Mesenteric fat pad (tissue), 1 donor: ENCODE data around the gene PAQR4. TPM values are rescaled to one million over a fixed set of nuclear protein-coding genes. Genes with fewer than 3 reads are reported as not detected.

Experiments used
- DNase-seq: peaks from one replicate; pipeline ENCODE4 v3.0.0-alpha.2; 2020; ENCODE audit warnings: low spot score
- total RNA-seq: library from RNA; stranded (reverse); fragmentation: NEBNext Ultra II Directional; extraction: Animal tissue kit (Norgen Biotek cat#: 25700); gene quantifications from one replicate; pipeline ENCODE4 v1.2.1, GENCODE V29; 2021
- donor health status: DM: yes; HTN: yes; CAD: no.

PAQR4 gene
- total RNA-seq, 1 donor from 2014 or later = 4.5 TPM

DNA sequence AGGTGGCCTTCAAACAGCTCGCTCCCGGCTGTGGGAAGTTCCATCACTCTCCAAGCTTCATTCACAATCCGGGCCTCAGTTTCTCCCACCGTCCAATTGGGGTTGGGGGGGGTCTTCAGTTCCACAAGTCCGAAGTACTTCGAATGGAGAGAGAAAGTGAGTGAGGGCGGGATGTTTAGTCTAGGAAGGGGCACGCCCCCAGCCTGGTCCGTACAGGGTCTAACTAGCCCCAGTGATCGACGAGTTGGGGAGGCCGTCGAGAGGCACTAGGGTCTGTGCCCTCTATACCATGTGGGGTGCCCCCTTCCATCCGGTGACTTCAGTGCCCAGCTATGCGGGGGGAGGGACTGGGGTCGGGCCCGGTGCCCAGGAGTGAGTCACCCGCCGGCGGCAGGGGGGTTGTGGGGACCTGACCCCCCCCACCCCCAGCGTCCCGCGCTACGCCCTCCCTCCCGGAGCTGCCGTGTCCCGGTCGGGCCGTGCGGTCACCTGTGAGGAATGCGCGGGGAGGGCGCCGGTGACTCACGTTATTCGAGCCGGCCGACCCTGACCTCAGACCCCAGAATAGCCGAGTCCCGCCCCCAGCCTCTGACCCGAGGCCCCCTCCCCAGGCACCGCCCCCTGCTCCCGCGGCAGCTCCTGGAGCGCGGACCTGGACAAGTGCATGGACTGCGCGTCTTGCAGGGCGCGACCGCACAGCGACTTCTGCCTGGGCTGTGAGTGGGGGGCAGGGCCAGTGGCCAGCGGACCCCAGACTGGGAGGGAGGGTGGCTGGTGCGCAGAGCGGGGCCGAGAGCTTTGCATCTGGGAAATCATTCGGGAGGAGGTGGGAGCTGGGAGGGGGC lies 51.7 kb downstream of the PAQR4 start:
- peak; percentile 96 for DNase-seq

DNA sequence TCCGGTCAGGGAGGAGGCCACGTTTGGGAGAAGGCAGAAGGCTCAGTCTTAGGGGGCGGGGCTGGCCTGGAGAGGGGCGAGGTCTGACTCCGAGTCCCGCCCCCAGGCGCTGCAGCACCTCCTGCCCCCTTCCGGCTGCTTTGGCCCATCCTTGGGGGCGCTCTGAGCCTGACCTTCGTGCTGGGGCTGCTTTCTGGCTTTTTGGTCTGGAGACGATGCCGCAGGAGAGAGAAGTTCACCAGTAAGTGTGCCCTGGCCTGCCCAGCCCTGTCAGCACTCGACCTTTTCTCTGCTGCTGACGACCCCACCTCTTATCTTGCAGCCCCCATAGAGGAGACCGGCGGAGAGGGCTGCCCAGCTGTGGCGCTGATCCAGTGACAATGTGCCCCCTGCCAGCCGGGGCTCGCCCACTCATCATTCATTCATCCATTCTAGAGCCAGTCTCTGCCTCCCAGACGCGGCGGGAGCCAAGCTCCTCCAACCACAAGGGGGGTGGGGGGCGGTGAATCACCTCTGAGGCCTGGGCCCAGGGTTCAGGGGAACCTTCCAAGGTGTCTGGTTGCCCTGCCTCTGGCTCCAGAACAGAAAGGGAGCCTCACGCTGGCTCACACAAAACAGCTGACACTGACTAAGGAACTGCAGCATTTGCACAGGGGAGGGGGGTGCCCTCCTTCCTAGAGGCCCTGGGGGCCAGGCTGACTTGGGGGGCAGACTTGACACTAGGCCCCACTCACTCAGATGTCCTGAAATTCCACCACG lies 52.5 kb downstream of the PAQR4 start:
- peak; percentile 92 for DNase-seq

DNA sequence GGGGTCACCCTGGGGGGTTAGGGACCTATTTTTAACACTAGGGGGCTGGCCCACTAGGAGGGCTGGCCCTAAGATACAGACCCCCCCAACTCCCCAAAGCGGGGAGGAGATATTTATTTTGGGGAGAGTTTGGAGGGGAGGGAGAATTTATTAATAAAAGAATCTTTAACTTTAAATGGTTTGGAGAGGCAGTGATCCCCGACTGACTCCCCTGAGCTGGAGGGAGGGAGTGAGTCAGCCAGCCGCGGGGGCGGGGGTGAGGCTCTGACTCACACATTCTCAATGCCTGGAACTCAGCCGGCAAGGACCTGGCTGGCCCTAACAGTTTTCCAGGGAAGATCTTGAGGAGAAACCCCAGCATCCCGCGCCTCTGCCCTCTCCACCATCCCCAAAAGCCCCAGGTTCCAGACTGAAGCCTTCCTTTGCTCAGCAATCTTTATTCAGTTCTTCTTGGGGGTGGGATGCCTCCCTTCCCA lies 53.1 kb downstream of the PAQR4 start:
- peak; percentile 97 for DNase-seq

DNA sequence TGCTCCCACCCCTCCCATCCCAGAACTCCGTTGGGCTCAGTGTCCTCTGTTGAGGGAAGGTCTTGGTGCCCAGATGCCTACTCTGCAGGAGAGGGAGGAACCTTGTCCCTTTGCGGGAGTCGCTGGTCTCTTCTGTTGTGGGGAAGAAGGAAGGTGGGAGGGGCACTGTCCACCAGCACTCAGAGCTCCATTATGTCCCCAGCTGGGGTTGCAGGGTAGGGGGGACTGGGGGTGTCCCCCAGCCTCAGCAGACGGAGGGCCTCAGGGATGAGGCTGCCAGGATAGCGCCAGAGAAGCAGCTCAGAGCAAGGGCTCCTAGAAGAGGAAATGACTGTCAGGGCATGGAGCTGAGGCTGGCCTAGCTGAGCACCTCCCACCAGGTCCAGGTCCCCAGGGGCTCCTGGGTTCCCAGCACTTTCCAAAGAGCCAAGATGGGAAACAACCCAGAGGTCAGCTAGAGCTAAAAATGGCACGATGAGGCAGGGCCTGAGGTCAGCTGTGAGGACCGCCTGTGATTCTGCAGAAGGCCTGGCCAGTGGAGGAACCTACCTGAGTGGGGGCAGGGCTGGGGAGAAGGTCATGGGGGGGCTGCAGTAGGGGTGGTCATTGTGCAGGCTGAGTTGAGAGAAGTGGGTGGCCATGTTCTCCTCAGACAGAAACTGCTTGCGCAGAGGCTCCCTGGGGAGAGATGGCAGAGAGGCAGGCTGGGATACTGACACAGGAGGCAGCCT lies 53.7 kb downstream of the PAQR4 start:
- DNase-seq = no peak

Other genes starting within 250 kb of the PAQR4 start
- 0.48 TPM for gene PRSS27, start 249.1 kb upstream of the PAQR4 start, total RNA-seq
- 505 TPM for gene SRRM2, start 216.7 kb upstream of the PAQR4 start, total RNA-seq
- gene ELOB, start 192.1 kb upstream of the PAQR4 start, total RNA-seq = 212 TPM
- gene PRSS33, start 181.8 kb upstream of the PAQR4 start, total RNA-seq = not detected
- gene PRSS41, start 170.9 kb upstream of the PAQR4 start, total RNA-seq = not detected
- gene PRSS21, start 152.1 kb upstream of the PAQR4 start, total RNA-seq = not detected
- gene ZG16B, start 139.0 kb upstream of the PAQR4 start, total RNA-seq = not detected
- gene PRSS22, start 111.2 kb upstream of the PAQR4 start, total RNA-seq = not detected
- 21.5 TPM for gene FLYWCH2, start 86.1 kb upstream of the PAQR4 start, total RNA-seq
- 32.0 TPM for gene FLYWCH1, start 57.4 kb upstream of the PAQR4 start, total RNA-seq
- not detected for gene KREMEN2, start 5.1 kb upstream of the PAQR4 start, total RNA-seq
- gene PKMYT1, start 11.1 kb downstream of the PAQR4 start, total RNA-seq = 0.58 TPM
- gene CLDN9, start 43.6 kb downstream of the PAQR4 start, total RNA-seq = not detected
- gene CLDN6, start 48.8 kb downstream of the PAQR4 start, total RNA-seq = not detected
- gene TNFRSF12A, start 51.0 kb downstream of the PAQR4 start, total RNA-seq = 84.8 TPM
- 26.5 TPM for gene HCFC1R1, start 54.6 kb downstream of the PAQR4 start, total RNA-seq
- 20.6 TPM for gene THOC6, start 54.7 kb downstream of the PAQR4 start, total RNA-seq
- not detected for gene BICDL2, start 67.6 kb downstream of the PAQR4 start, total RNA-seq
- gene MMP25, start 77.2 kb downstream of the PAQR4 start, total RNA-seq = 21.6 TPM
- gene IL32, start 96.3 kb downstream of the PAQR4 start, total RNA-seq = 36.0 TPM
- gene ZSCAN10, start 129.9 kb downstream of the PAQR4 start, total RNA-seq = not detected
- 6.1 TPM for gene ZNF205, start 143.2 kb downstream of the PAQR4 start, total RNA-seq
- 6.0 TPM for gene ZNF213, start 165.7 kb downstream of the PAQR4 start, total RNA-seq
- gene OR1F1, start 218.9 kb downstream of the PAQR4 start, total RNA-seq = not detected